Fibroblast of mammary gland (primary cell): ENCODE data around the gene ANXA5.
A peak's percentile ranks its signal among the peaks of the same experiment; 100 is the strongest.

Experiments used
- DNase-seq: peaks from one replicate; pipeline ENCODE4 v3.0.0-alpha.2; 2010; ENCODE audit warnings: low read depth
- H3K4me3 ChIP-seq: 2 replicates; pipeline ENCODE4 v1.5.1; 2011; ENCODE audit warnings: low read depth, mild to moderate bottlenecking, low read length, moderate library complexity; ENCODE audit not compliant: control insufficient read depth
- CTCF ChIP-seq: conservative IDR thresholded peaks from 2 replicates; pipeline ENCODE4 v1.5.1; 2011; ENCODE audit warnings: low read depth, low read length, inconsistent platforms; ENCODE audit not compliant: control insufficient read depth, insufficient read depth

The ANXA5 gene

DNA sequence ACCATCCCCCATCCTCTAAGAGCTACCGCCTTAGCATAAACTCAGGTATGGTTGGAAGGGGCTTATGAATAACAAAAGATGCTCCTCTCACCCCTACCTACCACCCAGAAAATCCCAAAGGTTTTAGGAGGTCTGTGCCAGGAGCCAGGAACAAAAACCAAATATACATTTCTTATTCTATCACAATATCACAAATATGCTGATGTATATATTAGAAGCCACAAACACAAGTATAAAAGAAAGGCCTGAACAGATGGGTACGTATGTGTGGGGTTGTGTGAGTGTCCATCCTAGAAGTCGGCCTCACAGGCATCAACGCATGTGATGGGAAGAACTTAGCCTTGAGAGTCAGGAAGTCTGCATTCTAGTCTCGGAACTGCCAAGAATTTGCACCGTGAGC is 8.7 kb upstream of the ANXA5 start:
- no peak for TF ChIP-seq CTCF
- DNase-seq: no peak
- H3K4me3 ChIP-seq: no peak overlapping the region

DNA sequence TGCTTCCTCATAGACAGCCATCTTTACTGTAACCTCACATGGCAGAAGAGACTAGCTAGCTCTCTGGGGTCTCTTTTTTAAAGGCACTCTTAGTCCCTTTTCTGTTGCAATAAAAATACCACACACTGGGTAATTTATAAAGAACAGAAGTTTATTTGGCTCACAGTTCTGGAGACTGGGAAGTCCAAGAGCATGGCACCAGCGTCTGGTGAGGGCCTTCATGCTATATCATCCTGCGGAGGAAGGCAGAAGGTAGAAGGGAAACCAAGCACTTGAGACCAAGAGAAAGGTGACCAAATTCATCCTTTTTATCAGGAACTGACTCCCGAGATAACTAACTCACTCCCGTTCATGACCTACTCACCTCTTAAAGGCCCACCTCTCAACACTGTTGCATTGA is 5.4 kb upstream of the ANXA5 start:
- no peak overlapping the region for H3K4me3 ChIP-seq
- DNase-seq: no peak
- TF ChIP-seq CTCF: no peak

DNA sequence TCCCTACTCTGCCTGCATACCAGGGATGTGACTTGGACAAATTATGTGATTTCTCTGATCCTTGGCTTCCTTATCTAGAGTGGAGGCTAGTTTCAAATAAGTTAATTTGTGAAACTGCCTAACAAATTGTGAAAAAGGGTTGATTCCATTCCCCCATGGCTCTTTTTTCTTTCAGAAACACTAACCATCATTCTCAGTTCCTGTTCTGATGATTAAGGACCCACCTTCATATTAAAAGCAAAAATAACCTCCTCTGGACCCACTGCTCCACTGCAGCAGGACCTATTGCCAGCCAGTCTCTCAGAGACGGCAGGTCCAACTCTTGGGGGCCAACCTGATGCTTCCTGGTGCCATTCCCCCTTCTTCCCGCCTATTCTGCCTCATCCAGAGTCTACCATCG is 4.5 kb upstream of the ANXA5 start:
- no peak overlapping the region for H3K4me3 ChIP-seq
- no peak for DNase-seq
- no peak for TF ChIP-seq CTCF

- no peak overlapping the region for H3K4me3 ChIP-seq
- DNase-seq: no peak
- no peak for TF ChIP-seq CTCF
Observed at GRCh38 chr4:121698236-121698671, 1.5 kb upstream of the ANXA5 start.

DNA sequence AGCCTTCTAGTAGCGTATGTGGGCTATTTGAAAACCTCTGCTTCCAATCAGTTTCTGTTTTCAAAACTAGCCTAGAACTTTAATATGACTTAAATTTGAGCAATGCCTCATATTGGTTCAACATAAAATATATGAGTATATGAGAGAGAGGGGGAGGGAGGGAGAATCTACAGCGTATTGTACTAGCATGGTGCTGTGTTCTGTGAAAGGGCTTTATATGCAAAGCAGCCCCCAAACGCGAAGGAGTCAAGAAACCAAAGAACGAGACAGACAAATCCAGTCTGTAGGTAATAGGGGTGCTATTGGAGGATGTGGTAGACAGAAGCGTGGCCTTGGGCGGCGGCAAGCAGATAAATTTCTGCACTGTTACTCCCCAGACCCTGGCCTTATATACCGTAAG is 784 bp upstream of the ANXA5 start:
- H3K4me3 ChIP-seq: peak overlapping the region; percentile 68
- no peak for DNase-seq
- no peak for TF ChIP-seq CTCF

- H3K4me3 ChIP-seq: peak overlapping the region; percentile 96
- DNase-seq: peak; percentile 86
- peak; percentile 8 for TF ChIP-seq CTCF
Observed at GRCh38 chr4:121696170-121696580, 605 bp downstream of the ANXA5 start.

- TF ChIP-seq CTCF: no peak
- H3K4me3 ChIP-seq: peak overlapping the region; percentile 96
- DNase-seq: no peak
Observed at GRCh38 chr4:121693886-121694285, 2.9 kb downstream of the ANXA5 start.
